Tibial nerve (tissue), 3 donors: ENCODE data around the gene ZDHHC1.

Source experiments
- POLR2A ChIP-seq, 2 donors: fragments of 450-650 bp; IDR thresholded peaks; one replicate each; pipeline ENCODE4 v1.6.1; 2017; ENCODE audit warnings: antibody characterized with exemption in 2 of 2, mild to moderate bottlenecking in 2 of 2, moderate library complexity in 2 of 2
- TF ChIP-seq, protein P1 (sequence below), 5 experiments: fragments of 200-600 bp in 3 of 5; fragments of 450-650 bp in 2 of 5; sonication (generic) in 3 of 5; IDR thresholded peaks; one replicate each; pipeline ENCODE4 v1.5.1; 2016 to 2019; ENCODE audit warnings: antibody characterized with exemption in 5 of 5, mild to moderate bottlenecking in 3 of 5, moderate library complexity in 2 of 5

DNA sequence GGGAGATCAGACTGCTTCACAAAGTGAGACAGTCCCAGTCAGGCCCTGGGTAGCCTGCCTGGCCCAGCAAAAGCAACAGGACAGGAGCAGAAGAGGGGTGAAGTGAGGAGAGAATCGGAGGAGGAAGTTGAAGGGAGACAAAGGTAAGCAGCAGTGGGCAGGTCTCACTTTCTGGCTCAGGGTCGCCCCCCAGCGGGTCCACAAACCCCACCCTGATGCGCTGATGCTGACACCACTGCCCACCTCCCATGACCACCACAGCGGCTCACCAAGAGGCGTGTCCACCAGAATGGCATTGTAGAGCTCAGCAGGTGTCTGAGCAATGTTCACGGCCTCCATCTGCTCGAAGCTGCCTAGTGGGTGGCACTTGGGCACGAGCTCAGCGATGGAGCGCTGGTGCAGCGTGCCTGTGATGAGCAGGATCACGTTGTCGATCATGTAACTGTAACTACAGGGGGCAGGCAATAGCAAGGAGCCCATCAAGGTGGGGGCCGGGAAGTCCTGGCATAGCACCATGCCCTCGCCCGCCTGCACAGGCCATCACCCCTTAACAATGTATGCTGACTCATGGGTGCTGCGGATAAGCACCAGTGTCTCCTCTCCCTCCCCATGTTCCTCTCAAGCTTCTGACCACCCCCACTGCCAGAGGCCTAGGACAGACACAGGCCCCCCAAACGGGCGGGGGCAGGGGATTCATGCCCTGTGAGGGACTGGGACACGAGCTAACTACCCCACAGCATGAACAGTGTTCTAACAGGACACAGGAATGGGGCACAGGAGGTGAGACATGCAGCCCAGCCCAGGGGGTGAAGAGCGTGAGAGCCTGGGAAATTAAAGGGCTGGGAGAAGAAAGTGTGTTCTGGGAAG lies 28.2 kb upstream of the ZDHHC1 start:
- no peak for TF ChIP-seq POLR2A (IDR thresholded peaks at IDR 0.05)
- TF ChIP-seq, protein P1, sequence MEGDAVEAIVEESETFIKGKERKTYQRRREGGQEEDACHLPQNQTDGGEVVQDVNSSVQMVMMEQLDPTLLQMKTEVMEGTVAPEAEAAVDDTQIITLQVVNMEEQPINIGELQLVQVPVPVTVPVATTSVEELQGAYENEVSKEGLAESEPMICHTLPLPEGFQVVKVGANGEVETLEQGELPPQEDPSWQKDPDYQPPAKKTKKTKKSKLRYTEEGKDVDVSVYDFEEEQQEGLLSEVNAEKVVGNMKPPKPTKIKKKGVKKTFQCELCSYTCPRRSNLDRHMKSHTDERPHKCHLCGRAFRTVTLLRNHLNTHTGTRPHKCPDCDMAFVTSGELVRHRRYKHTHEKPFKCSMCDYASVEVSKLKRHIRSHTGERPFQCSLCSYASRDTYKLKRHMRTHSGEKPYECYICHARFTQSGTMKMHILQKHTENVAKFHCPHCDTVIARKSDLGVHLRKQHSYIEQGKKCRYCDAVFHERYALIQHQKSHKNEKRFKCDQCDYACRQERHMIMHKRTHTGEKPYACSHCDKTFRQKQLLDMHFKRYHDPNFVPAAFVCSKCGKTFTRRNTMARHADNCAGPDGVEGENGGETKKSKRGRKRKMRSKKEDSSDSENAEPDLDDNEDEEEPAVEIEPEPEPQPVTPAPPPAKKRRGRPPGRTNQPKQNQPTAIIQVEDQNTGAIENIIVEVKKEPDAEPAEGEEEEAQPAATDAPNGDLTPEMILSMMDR (IDR thresholded peaks at IDR 0.05) = no peak
